ENCODE results near the gene CADM2.

The CADM2 gene

GRCh38 chr3:85377115-85377514 lies 418.3 kb downstream of the CADM2 start:
- Mint-ChIP-seq H3K27ac (no peak overlapping the region), H3K9me3 (no peaks in the 10 kb centered on the region), H3K4me1 (ENCODE audit: low read depth) (no peaks in the 10 kb centered on the region), H3K36me3 (ENCODE audit: low read depth) (no peaks in the 10 kb centered on the region), H3K27me3 (no peaks in the 10 kb centered on the region), H3K4me3 (no peak overlapping the region)
- intact Hi-C loops (cut with micrococcal nuclease): no loop called here

- H3K36me3 Mint-ChIP-seq (ENCODE audit: low read depth): no peaks in the 10 kb centered on the region
- intact Hi-C loops (cut with micrococcal nuclease): no loop called here
- H3K4me1 Mint-ChIP-seq (ENCODE audit: low read depth): no peaks in the 10 kb centered on the region
Observed at GRCh38 chr3:85384372-85384771, 425.6 kb downstream of the CADM2 start.

GRCh38 chr3:85387913-85388505 lies 429.2 kb downstream of the CADM2 start:
- H3K27me3 Mint-ChIP-seq: no peaks in the 10 kb centered on the region
- no peaks in the 10 kb centered on the region for H3K9me3 Mint-ChIP-seq
- no peaks in the 10 kb centered on the region for H3K36me3 Mint-ChIP-seq (ENCODE audit: low read depth)
- intact Hi-C loops (cut with micrococcal nuclease): no loop called here
- H3K4me1 Mint-ChIP-seq (ENCODE audit: low read depth): no peaks in the 10 kb centered on the region
- no peak overlapping the region for H3K27ac Mint-ChIP-seq
- H3K4me3 Mint-ChIP-seq: no peak overlapping the region

More at GRCh38 chr3:85384372-85384771, 425.6 kb downstream of the CADM2 start:
- no peaks in the 10 kb centered on the region for H3K9me3 Mint-ChIP-seq
- H3K27ac Mint-ChIP-seq: no peak overlapping the region
- no peak overlapping the region for H3K4me3 Mint-ChIP-seq
- no peaks in the 10 kb centered on the region for H3K27me3 Mint-ChIP-seq

GRCh38 chr3:85394424-85394823 lies 435.6 kb downstream of the CADM2 start:
- Mint-ChIP-seq H3K27ac (no peak overlapping the region), H3K4me1 (ENCODE audit: low read depth) (no peaks in the 10 kb centered on the region), H3K4me3 (no peak overlapping the region), H3K27me3 (no peaks in the 10 kb centered on the region), H3K36me3 (ENCODE audit: low read depth) (no peaks in the 10 kb centered on the region), H3K9me3 (no peaks in the 10 kb centered on the region)
- intact Hi-C loops (cut with micrococcal nuclease): no loop called here

- no peaks in the 10 kb centered on the region for H3K27me3 Mint-ChIP-seq
- H3K4me3 Mint-ChIP-seq: no peak overlapping the region
- no peak overlapping the region for H3K27ac Mint-ChIP-seq
- no peaks in the 10 kb centered on the region for H3K9me3 Mint-ChIP-seq
- no peaks in the 10 kb centered on the region for H3K4me1 Mint-ChIP-seq (ENCODE audit: low read depth)
- H3K36me3 Mint-ChIP-seq (ENCODE audit: low read depth): no peaks in the 10 kb centered on the region
- intact Hi-C loops (cut with micrococcal nuclease): no loop called here
Observed at GRCh38 chr3:85397434-85397833, 438.6 kb downstream of the CADM2 start.

GRCh38 chr3:85426121-85426520 lies 467.3 kb downstream of the CADM2 start:
- intact Hi-C loops (cut with micrococcal nuclease): no loop called here

GRCh38 chr3:85427467-85427866 lies 468.7 kb downstream of the CADM2 start:
- Mint-ChIP-seq H3K9me3 (no peaks in the 10 kb centered on the region), H3K36me3 (ENCODE audit: low read depth) (no peaks in the 10 kb centered on the region), H3K27ac (no peak overlapping the region), H3K4me3 (no peak overlapping the region), H3K4me1 (ENCODE audit: low read depth) (no peaks in the 10 kb centered on the region), H3K27me3 (no peaks in the 10 kb centered on the region)
- intact Hi-C loops (cut with micrococcal nuclease): no loop called here

More at GRCh38 chr3:85426121-85426520, 467.3 kb downstream of the CADM2 start:
- Mint-ChIP-seq H3K27ac (no peak overlapping the region), H3K36me3 (ENCODE audit: low read depth) (no peaks in the 10 kb centered on the region), H3K4me3 (no peak overlapping the region), H3K4me1 (ENCODE audit: low read depth) (no peaks in the 10 kb centered on the region), H3K9me3 (no peaks in the 10 kb centered on the region), H3K27me3 (no peaks in the 10 kb centered on the region)

GRCh38 chr3:85432081-85432480 lies 473.3 kb downstream of the CADM2 start:
- no peaks in the 10 kb centered on the region for H3K27me3 Mint-ChIP-seq
- no peak overlapping the region for H3K27ac Mint-ChIP-seq
- no peak overlapping the region for H3K4me3 Mint-ChIP-seq

GRCh38 chr3:85433319-85433718 lies 474.5 kb downstream of the CADM2 start:
- no peaks in the 10 kb centered on the region for H3K4me1 Mint-ChIP-seq (ENCODE audit: low read depth)
- no peaks in the 10 kb centered on the region for H3K9me3 Mint-ChIP-seq
- no peak overlapping the region for H3K4me3 Mint-ChIP-seq
- intact Hi-C loops (cut with micrococcal nuclease): no loop called here
- H3K27ac Mint-ChIP-seq: no peak overlapping the region
- no peaks in the 10 kb centered on the region for H3K27me3 Mint-ChIP-seq
- no peaks in the 10 kb centered on the region for H3K36me3 Mint-ChIP-seq (ENCODE audit: low read depth)

More at GRCh38 chr3:85432081-85432480, 473.3 kb downstream of the CADM2 start:
- Mint-ChIP-seq H3K4me1 (ENCODE audit: low read depth) (no peaks in the 10 kb centered on the region), H3K36me3 (ENCODE audit: low read depth) (no peaks in the 10 kb centered on the region), H3K9me3 (no peaks in the 10 kb centered on the region)
- intact Hi-C loops (cut with micrococcal nuclease): no loop called here

GRCh38 chr3:85455561-85456200 lies 496.9 kb downstream of the CADM2 start:
- Mint-ChIP-seq H3K4me1 (ENCODE audit: low read depth) (no peaks in the 10 kb centered on the region), H3K4me3 (no peak overlapping the region), H3K27me3 (no peaks in the 10 kb centered on the region), H3K9me3 (no peaks in the 10 kb centered on the region), H3K27ac (no peak overlapping the region), H3K36me3 (ENCODE audit: low read depth) (no peaks in the 10 kb centered on the region)
- intact Hi-C loops (cut with micrococcal nuclease): no loop called here

GRCh38 chr3:85474241-85474640 lies 515.5 kb downstream of the CADM2 start:
- H3K27ac Mint-ChIP-seq: no peak overlapping the region
- H3K27me3 Mint-ChIP-seq: no peaks in the 10 kb centered on the region
- intact Hi-C loops (cut with micrococcal nuclease): no loop called here
- H3K36me3 Mint-ChIP-seq (ENCODE audit: low read depth): no peaks in the 10 kb centered on the region
- H3K4me1 Mint-ChIP-seq (ENCODE audit: low read depth): no peaks in the 10 kb centered on the region
- H3K9me3 Mint-ChIP-seq: no peaks in the 10 kb centered on the region
- H3K4me3 Mint-ChIP-seq: no peak overlapping the region

- Mint-ChIP-seq H3K4me3 (no peak overlapping the region), H3K9me3 (no peaks in the 10 kb centered on the region), H3K27me3 (no peaks in the 10 kb centered on the region), H3K36me3 (ENCODE audit: low read depth) (no peaks in the 10 kb centered on the region), H3K27ac (no peak overlapping the region), H3K4me1 (ENCODE audit: low read depth) (no peaks in the 10 kb centered on the region)
- intact Hi-C loops (cut with micrococcal nuclease): no loop called here
Observed at GRCh38 chr3:85475346-85475745, 516.6 kb downstream of the CADM2 start.

GRCh38 chr3:85476891-85477495 lies 518.2 kb downstream of the CADM2 start:
- H3K27ac Mint-ChIP-seq: no peak overlapping the region
- no peaks in the 10 kb centered on the region for H3K9me3 Mint-ChIP-seq
- H3K4me3 Mint-ChIP-seq: no peak overlapping the region
- intact Hi-C loops (cut with micrococcal nuclease): no loop called here
- no peaks in the 10 kb centered on the region for H3K4me1 Mint-ChIP-seq (ENCODE audit: low read depth)
- no peaks in the 10 kb centered on the region for H3K36me3 Mint-ChIP-seq (ENCODE audit: low read depth)
- no peaks in the 10 kb centered on the region for H3K27me3 Mint-ChIP-seq

- intact Hi-C loops (cut with micrococcal nuclease): no loop called here
- no peaks in the 10 kb centered on the region for H3K36me3 Mint-ChIP-seq (ENCODE audit: low read depth)
- no peaks in the 10 kb centered on the region for H3K9me3 Mint-ChIP-seq
- H3K27me3 Mint-ChIP-seq: no peaks in the 10 kb centered on the region
- H3K27ac Mint-ChIP-seq: no peak overlapping the region
- H3K4me3 Mint-ChIP-seq: no peak overlapping the region
- no peaks in the 10 kb centered on the region for H3K4me1 Mint-ChIP-seq (ENCODE audit: low read depth)
Observed at GRCh38 chr3:85481411-85482212, 522.8 kb downstream of the CADM2 start.

Data from dendritic cell treated with granulocyte-macrophage colony-stimulating factor and Interleukin-4, amounts not matched to agents 40 ng/mL and 50 ng/mL, for 4 days (primary cell).